Measurements from ENCODE around the gene ZSCAN26.

The ZSCAN26 gene

GRCh38 chr6:28266962-28267694, at the start of gene ZSCAN26:
ZSCAN26 (plus strand) TSS chr6:28267143; CDS start chr6:28271920, 4,777 bp downstream.
- peak; percentile 79 for DNase-seq (ENCODE audit: low read depth)

GRCh38 chr6:28217890-28218289, 49.1 kb upstream of the ZSCAN26 start:
- DNase-seq (ENCODE audit: low read depth) = no peak

- DNase-seq (ENCODE audit: low read depth) = no peak
Observed at GRCh38 chr6:28218312-28219248, 48.4 kb upstream of the ZSCAN26 start.

GRCh38 chr6:28220257-28221133, 46.4 kb upstream of the ZSCAN26 start:
- no peak for DNase-seq (ENCODE audit: low read depth)

- DNase-seq (ENCODE audit: low read depth) = no peak
Observed at GRCh38 chr6:28224131-28225055, 42.5 kb upstream of the ZSCAN26 start.

GRCh38 chr6:28225056-28225834, 41.7 kb upstream of the ZSCAN26 start, which contains the start of gene ZSCAN9:
ZSCAN9 (plus strand) TSS chr6:28225275; CDS start chr6:28227085, 1,810 bp downstream.
- DNase-seq (ENCODE audit: low read depth) = peak; percentile 33

GRCh38 chr6:28226460-28226859, 40.5 kb upstream of the ZSCAN26 start:
- no peak for DNase-seq (ENCODE audit: low read depth)

GRCh38 chr6:28232785-28233184, 34.2 kb upstream of the ZSCAN26 start:
- no peak for DNase-seq (ENCODE audit: low read depth)

GRCh38 chr6:28235912-28236452, 31.0 kb upstream of the ZSCAN26 start:
- DNase-seq (ENCODE audit: low read depth) = no peak

- no peak for DNase-seq (ENCODE audit: low read depth)
Observed at GRCh38 chr6:28239636-28240035, 27.3 kb upstream of the ZSCAN26 start.

- DNase-seq (ENCODE audit: low read depth) = no peak
Observed at GRCh38 chr6:28240471-28240870, 26.5 kb upstream of the ZSCAN26 start.

- no peak for DNase-seq (ENCODE audit: low read depth)
Observed at GRCh38 chr6:28243946-28244345, 23.0 kb upstream of the ZSCAN26 start.

- DNase-seq (ENCODE audit: low read depth) = no peak
Observed at GRCh38 chr6:28245206-28245941, 21.6 kb upstream of the ZSCAN26 start.

GRCh38 chr6:28248916-28249315, 18.0 kb upstream of the ZSCAN26 start:
- no peak for DNase-seq (ENCODE audit: low read depth)

GRCh38 chr6:28250747-28251146, 16.2 kb upstream of the ZSCAN26 start:
- no peak for DNase-seq (ENCODE audit: low read depth)

- DNase-seq (ENCODE audit: low read depth) = no peak
Observed at GRCh38 chr6:28251661-28252008, 15.3 kb upstream of the ZSCAN26 start.

- peak; percentile 75 for DNase-seq (ENCODE audit: low read depth)
Observed at GRCh38 chr6:28252009-28252975, 14.7 kb upstream of the ZSCAN26 start, which contains the start of gene ZKSCAN4. ZKSCAN4 (minus strand) TSS chr6:28252269; CDS start chr6:28251980, 289 bp downstream.

GRCh38 chr6:28254121-28254519, 12.8 kb upstream of the ZSCAN26 start:
- no peak for DNase-seq (ENCODE audit: low read depth)
